Fibroblast of pulmonary artery (primary cell): ENCODE results near the gene ZBTB16.

Experiments
- DNase-seq: peaks from one replicate; pipeline ENCODE4 v3.0.0-alpha.2; 2010; ENCODE audit warnings: low read depth
- H3K4me3 ChIP-seq: replicated peaks from 2 replicates; pipeline ENCODE4 v1.5.1; 2011; ENCODE audit warnings: low read depth, mild to moderate bottlenecking, control low read depth, low read length, moderate library complexity
- CTCF ChIP-seq: IDR thresholded peaks from 2 replicates; pipeline ENCODE4 v1.5.1; 2011; ENCODE audit warnings: mild to moderate bottlenecking, control low read depth, low read length, inconsistent platforms; ENCODE audit errors: missing control alignments

ZBTB16 gene

GRCh38 chr11:114273890-114274635 lies 214.6 kb downstream of the ZBTB16 start:
- DNase-seq = no peak

GRCh38 chr11:114274637-114275036 lies 215.1 kb downstream of the ZBTB16 start:
- no peak for DNase-seq
- no peak for TF ChIP-seq CTCF

More at GRCh38 chr11:114273890-114274635, 214.6 kb downstream of the ZBTB16 start:
- H3K4me3 ChIP-seq = no peak overlapping the region
- TF ChIP-seq CTCF = no peak

GRCh38 chr11:114275280-114275679 lies 215.8 kb downstream of the ZBTB16 start:
- DNase-seq = no peak
- H3K4me3 ChIP-seq = no peak overlapping the region
- no peak for TF ChIP-seq CTCF

More at GRCh38 chr11:114274637-114275036, 215.1 kb downstream of the ZBTB16 start:
- no peak overlapping the region for H3K4me3 ChIP-seq

- no peak overlapping the region for H3K4me3 ChIP-seq
- TF ChIP-seq CTCF = no peak
- DNase-seq = no peak
Measured at GRCh38 chr11:114276077-114276476, 216.6 kb downstream of the ZBTB16 start.

GRCh38 chr11:114277637-114278341 lies 218.3 kb downstream of the ZBTB16 start:
- DNase-seq = no peak
- H3K4me3 ChIP-seq = no peak overlapping the region
- no peak for TF ChIP-seq CTCF

GRCh38 chr11:114278342-114279065 lies 219.0 kb downstream of the ZBTB16 start:
- DNase-seq = no peak
- TF ChIP-seq CTCF = no peak

More at GRCh38 chr11:114278342-114279065, 219.0 kb downstream of the ZBTB16 start:
- no peak overlapping the region for H3K4me3 ChIP-seq
